Activated CD4-positive, alpha-beta T cell treated with anti-CD3 and anti-CD28 coated beads, Interleukin-2, amount 10 ng/mL, durations not matched to agents 24 days and 14 days (primary cell): ENCODE data around the gene RAX2. TPM values are rescaled to one million over a fixed set of nuclear protein-coding genes. Genes with fewer than 3 reads are reported as not detected.
A peak's percentile ranks its signal among the peaks of the same experiment; 100 is the strongest.

ENCODE experiments used
- DNase-seq: peaks from one replicate; pipeline ENCODE4 v3.0.0; 2022
- H3K27ac Mint-ChIP-seq: one replicate; pipeline ENCODE4 v1.8.0; 2022; ENCODE audit warnings: mild to moderate bottlenecking, mixed read lengths
- H3K27me3 Mint-ChIP-seq: one replicate; pipeline ENCODE4 v1.8.0; 2022; ENCODE audit warnings: mixed read lengths
- H3K36me3 Mint-ChIP-seq: one replicate; pipeline ENCODE4 v1.8.0; 2022; ENCODE audit warnings: low read depth, mild to moderate bottlenecking, mixed read lengths
- H3K4me1 Mint-ChIP-seq: one replicate; pipeline ENCODE4 v1.8.0; 2021; ENCODE audit warnings: mixed read lengths
- H3K4me3 Mint-ChIP-seq: one replicate; pipeline ENCODE4 v1.8.0; 2022; ENCODE audit warnings: mild to moderate bottlenecking, moderate library complexity, mixed read lengths
- H3K9me3 Mint-ChIP-seq: one replicate; pipeline ENCODE4 v1.8.0; 2021; ENCODE audit warnings: mixed read lengths
- intact Hi-C: fragments of 100-400 bp; cut with micrococcal nuclease; formaldehyde crosslinking; loops from one replicate; pipeline ENCODE4 v1.15.1; 2023
- total RNA-seq: library from RNA; stranded (reverse); gene quantifications from 2 replicates; pipeline ENCODE4 v1.2.3, GENCODE V29; 2022

Gene RAX2
- total RNA-seq, 1 donor from 2014 or later = not detected

DNA sequence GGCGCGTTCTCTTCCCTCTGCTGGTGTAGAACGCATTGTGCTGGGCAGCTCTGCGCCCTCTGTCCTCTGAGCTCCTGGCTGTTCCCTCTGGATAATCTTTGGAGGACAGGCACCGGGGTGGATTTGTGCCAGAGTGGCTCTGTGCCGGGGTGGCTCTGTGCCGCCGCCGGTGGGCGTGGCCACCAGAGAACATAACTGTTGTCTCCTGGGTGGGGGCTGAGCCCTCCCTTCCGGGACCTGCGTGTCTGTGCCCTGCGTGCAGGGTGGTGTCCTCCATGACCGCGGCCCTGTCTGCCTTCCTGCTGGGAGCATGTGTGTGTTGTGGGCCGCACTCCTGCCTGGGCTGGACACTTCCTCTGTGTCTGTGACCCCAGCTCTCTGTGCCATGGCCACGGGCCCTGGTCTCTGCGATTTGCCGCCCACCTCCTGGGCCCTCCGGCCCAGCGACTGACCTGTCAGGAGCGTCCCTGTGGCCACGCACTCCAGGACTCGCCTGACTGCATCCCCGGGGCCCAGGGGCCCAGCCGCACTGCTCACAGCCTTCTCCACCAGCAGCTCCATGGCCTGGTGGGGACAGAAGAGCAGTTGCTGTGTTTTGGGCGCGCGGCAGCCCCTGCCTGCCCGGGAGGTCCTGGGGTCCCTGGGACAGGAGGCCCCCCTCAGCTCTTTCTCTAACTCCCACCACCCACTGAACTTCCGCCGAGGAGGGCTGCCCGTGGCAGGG lies 36.6 kb upstream of the RAX2 start:
- H3K4me3 Mint-ChIP-seq = no peak overlapping the region

DNA sequence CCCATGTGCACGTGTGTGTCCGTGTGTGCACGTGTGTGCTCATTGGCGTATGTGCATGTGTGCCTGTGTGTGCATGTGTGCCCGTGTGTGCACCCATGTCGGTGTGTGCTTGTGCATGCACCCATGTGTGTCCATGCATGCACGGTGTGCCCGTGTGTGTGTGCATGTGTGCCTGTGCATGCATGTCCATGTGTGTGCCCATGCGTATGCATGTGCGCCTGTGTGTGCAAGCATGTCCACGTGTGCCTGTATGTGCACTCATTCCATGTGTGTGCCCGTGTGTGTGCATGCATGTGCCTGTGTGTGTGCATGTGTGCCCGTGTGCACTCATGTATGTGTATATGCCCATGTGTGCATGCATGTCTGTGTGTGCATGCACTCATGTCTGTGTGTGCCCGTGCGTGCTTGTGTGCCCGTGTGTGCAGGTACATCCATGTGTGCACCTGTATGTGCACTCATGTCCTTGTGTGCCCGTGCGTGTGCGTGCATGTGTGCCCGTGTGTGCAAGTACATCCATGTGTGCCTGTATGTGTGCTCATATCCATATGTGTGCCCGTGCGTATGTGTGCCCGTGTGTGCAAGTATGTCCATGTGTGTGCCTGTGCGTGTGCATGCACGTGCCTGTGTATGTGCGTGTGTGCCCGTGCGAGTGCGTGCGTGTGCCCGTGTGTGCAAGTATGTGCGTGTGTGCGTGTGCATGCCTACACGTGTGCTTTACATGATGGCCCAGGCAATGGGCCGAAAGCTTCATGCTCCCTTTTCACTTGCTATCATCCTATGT lies 35.7 kb upstream of the RAX2 start:
- peaks cover 19% of the 10 kb centered on the region for H3K4me1 Mint-ChIP-seq
- no peak for DNase-seq
- no peak overlapping the region for H3K27ac Mint-ChIP-seq
- H3K27me3 Mint-ChIP-seq = peaks cover 2% of the 10 kb centered on the region
- intact Hi-C loops = no loop called here
- peaks cover 7% of the 10 kb centered on the region for H3K9me3 Mint-ChIP-seq
- no peak overlapping the region for H3K4me3 Mint-ChIP-seq
- peaks cover 2% of the 10 kb centered on the region for H3K36me3 Mint-ChIP-seq

More for the DNA sequence above, 36.6 kb upstream of the RAX2 start:
- H3K4me1 Mint-ChIP-seq = peaks cover 25% of the 10 kb centered on the region
- peaks cover 7% of the 10 kb centered on the region for H3K9me3 Mint-ChIP-seq
- intact Hi-C loops = no loop called here
- peak overlapping the region; percentile 51 for H3K27ac Mint-ChIP-seq
- H3K27me3 Mint-ChIP-seq = peaks cover 2% of the 10 kb centered on the region
- no peak for DNase-seq
- H3K36me3 Mint-ChIP-seq = peaks cover 4% of the 10 kb centered on the region

- intact Hi-C loops = no loop called here
- H3K27ac Mint-ChIP-seq = no peak overlapping the region
- peaks cover 2% of the 10 kb centered on the region for H3K27me3 Mint-ChIP-seq
- H3K9me3 Mint-ChIP-seq = peaks cover 3% of the 10 kb centered on the region
- peaks cover 15% of the 10 kb centered on the region for H3K4me1 Mint-ChIP-seq
- H3K36me3 Mint-ChIP-seq = no peaks in the 10 kb centered on the region
- DNase-seq = no peak
- no peak overlapping the region for H3K4me3 Mint-ChIP-seq
These were observed 35.1 kb upstream of the RAX2 start for GRCh38 chr19:3807131-3807480.

GRCh38 chr19:3805859-3806258 lies 33.8 kb upstream of the RAX2 start:
- no peaks in the 10 kb centered on the region for H3K36me3 Mint-ChIP-seq
- H3K4me1 Mint-ChIP-seq = peaks cover 19% of the 10 kb centered on the region
- no peak for DNase-seq
- H3K4me3 Mint-ChIP-seq = no peak overlapping the region
- H3K27me3 Mint-ChIP-seq = peaks cover 4% of the 10 kb centered on the region
- intact Hi-C loops = no loop called here
- H3K27ac Mint-ChIP-seq = no peak overlapping the region
- H3K9me3 Mint-ChIP-seq = peaks cover 3% of the 10 kb centered on the region

DNA sequence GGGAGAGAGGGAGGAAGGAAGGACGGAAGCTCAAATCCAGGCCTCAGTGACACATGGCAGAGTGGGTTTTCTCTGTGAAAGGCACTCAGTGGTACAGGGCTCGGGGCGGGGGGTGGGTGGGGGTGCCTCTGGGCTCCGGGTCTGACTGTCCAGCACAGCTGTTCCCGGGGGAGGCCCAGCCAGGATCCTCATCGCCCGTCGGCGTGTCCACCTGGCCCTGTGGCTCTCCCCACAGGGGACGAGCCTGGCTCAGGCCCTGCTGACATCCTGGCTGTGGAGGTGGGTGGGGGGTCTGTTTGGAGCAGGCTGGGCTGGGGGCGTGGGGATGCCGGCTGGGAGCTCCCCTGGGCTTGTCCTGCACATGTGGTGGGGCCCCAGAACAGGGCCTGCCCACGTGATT lies 32.4 kb upstream of the RAX2 start:
- H3K36me3 Mint-ChIP-seq = no peaks in the 10 kb centered on the region
- H3K9me3 Mint-ChIP-seq = peaks cover 3% of the 10 kb centered on the region
- peaks cover 4% of the 10 kb centered on the region for H3K27me3 Mint-ChIP-seq
- H3K4me3 Mint-ChIP-seq = no peak overlapping the region
- peaks cover 22% of the 10 kb centered on the region for H3K4me1 Mint-ChIP-seq
- intact Hi-C loops = no loop called here
- no peak for DNase-seq
- H3K27ac Mint-ChIP-seq = no peak overlapping the region

DNA sequence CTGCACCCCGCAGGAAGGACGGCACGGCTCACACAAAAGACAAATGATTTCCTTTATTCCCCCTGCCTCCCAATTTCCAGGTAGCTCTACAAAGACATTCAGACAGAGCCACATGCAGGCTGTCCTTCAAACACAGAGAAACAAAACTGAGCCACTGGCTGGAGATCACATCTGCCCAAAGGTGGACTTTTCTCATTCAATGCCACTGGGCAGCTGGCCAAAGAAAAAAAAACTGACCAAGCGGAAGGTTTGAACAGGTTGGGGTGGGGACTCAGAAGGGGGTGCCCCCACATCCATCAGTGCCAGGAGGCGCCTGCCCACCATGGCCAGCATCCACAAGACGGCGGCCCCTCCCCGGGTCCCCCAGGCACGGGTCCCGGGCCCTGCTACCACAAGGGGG lies 32.0 kb upstream of the RAX2 start:
- Mint-ChIP-seq H3K9me3 (peaks cover 3% of the 10 kb centered on the region), H3K4me1 (peaks cover 26% of the 10 kb centered on the region), H3K4me3 (no peak overlapping the region), H3K27ac (peak overlapping the region; percentile 26), H3K36me3 (no peaks in the 10 kb centered on the region), H3K27me3 (peaks cover 4% of the 10 kb centered on the region)
- no peak for DNase-seq
- intact Hi-C loops = no loop called here

- Mint-ChIP-seq H3K4me1 (peaks cover 27% of the 10 kb centered on the region), H3K4me3 (no peak overlapping the region), H3K27ac (no peak overlapping the region), H3K27me3 (peaks cover 4% of the 10 kb centered on the region), H3K36me3 (no peaks in the 10 kb centered on the region), H3K9me3 (peaks cover 3% of the 10 kb centered on the region)
- no peak for DNase-seq
- intact Hi-C loops = no loop called here
These were observed 31.3 kb upstream of the RAX2 start for GRCh38 chr19:3803114-3803888.

DNA sequence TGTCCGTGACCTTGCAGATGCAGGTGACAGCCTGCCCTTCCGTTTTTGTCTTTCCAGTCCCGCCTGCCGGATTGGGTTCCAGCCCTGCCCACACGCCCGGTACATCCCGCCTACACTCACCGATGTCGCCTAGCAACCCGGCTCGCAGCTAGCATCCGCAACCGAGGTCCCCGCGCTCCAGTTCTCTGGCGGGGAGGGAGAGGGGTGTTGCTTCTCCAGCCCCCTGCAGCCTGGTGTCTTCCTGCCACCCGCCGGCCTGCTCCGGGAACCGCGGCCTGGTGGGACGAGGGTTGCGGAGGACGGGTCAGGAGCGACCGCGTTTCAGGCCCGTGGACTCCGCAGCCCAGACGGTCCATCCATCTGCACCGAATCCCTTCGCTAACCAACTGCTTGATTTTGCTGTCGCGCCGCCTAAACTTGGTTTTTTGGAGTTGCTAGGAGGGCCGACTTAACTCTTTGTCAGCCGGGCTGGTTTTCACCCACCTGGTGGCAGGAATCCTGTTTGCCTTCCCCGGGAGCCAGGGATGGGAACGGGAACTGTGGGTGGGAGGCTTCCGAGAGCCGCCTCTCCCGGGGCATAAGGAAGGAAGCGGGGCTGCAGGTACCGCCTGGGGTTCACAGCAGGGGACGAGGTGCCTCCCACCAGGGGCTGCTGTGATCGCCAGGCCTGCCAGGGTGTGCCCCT lies 29.5 kb upstream of the RAX2 start:
- intact Hi-C loops = loop anchor here (1.0 kb wide), 1 partner anchor 11 kb away; no protein-coding TSS in a partner anchor
- H3K4me1 Mint-ChIP-seq = peaks cover 21% of the 10 kb centered on the region
- H3K36me3 Mint-ChIP-seq = peaks cover 5% of the 10 kb centered on the region
- DNase-seq = peak; percentile 91
- H3K27me3 Mint-ChIP-seq = peaks cover 4% of the 10 kb centered on the region
- peaks cover 5% of the 10 kb centered on the region for H3K9me3 Mint-ChIP-seq
- H3K4me3 Mint-ChIP-seq = peak overlapping the region; percentile 60
- H3K27ac Mint-ChIP-seq = peak overlapping the region; percentile 59

- Mint-ChIP-seq H3K4me1 (peaks cover 20% of the 10 kb centered on the region), H3K9me3 (peaks cover 10% of the 10 kb centered on the region), H3K4me3 (peak overlapping the region; percentile 60), H3K36me3 (peaks cover 5% of the 10 kb centered on the region), H3K27ac (no peak overlapping the region), H3K27me3 (peaks cover 4% of the 10 kb centered on the region)
- intact Hi-C loops = loop anchor here (1.0 kb wide), 1 partner anchor 11 kb away; no protein-coding TSS in a partner anchor
- no peak for DNase-seq
These were observed 29.0 kb upstream of the RAX2 start for GRCh38 chr19:3800996-3801395.

GRCh38 chr19:3798137-3798536 lies 26.1 kb upstream of the RAX2 start:
- intact Hi-C loops = no loop called here
- H3K36me3 Mint-ChIP-seq = peaks cover 5% of the 10 kb centered on the region
- peaks cover 10% of the 10 kb centered on the region for H3K9me3 Mint-ChIP-seq
- H3K27me3 Mint-ChIP-seq = peaks cover 4% of the 10 kb centered on the region
- peaks cover 18% of the 10 kb centered on the region for H3K4me1 Mint-ChIP-seq
- peak overlapping the region; percentile 52 for H3K27ac Mint-ChIP-seq
- peak; percentile 79 for DNase-seq
- peak overlapping the region; percentile 58 for H3K4me3 Mint-ChIP-seq

DNA sequence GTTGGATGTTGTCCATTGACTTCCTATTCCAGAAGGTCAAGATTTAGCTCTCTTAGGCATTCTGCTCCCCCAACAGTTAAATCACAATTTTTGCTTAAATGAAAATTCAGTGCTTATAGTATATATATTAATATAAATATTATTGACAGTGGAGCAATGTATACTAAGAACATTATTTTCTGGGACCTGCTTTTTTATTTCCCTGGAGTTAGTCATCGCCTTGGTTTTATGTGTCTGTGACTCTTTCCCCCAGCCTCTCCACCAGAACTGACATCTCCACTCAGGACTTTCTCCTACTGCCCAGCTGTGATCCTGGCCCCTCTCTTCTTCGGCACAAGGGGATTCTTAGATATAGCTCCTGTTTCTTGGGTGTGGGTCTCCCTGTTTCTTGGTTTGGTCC lies 24.3 kb upstream of the RAX2 start:
- H3K4me1 Mint-ChIP-seq = peaks cover 15% of the 10 kb centered on the region
- peaks cover 10% of the 10 kb centered on the region for H3K9me3 Mint-ChIP-seq
- intact Hi-C loops = no loop called here
- no peak for DNase-seq
- peaks cover 1% of the 10 kb centered on the region for H3K27me3 Mint-ChIP-seq
- peaks cover 5% of the 10 kb centered on the region for H3K36me3 Mint-ChIP-seq
- no peak overlapping the region for H3K4me3 Mint-ChIP-seq
- no peak overlapping the region for H3K27ac Mint-ChIP-seq

- Mint-ChIP-seq H3K4me1 (peaks cover 5% of the 10 kb centered on the region), H3K27me3 (peaks cover 9% of the 10 kb centered on the region), H3K4me3 (no peak overlapping the region), H3K9me3 (peaks cover 10% of the 10 kb centered on the region), H3K27ac (no peak overlapping the region), H3K36me3 (peaks cover 5% of the 10 kb centered on the region)
- intact Hi-C loops = no loop called here
- DNase-seq = no peak
These were observed 21.8 kb upstream of the RAX2 start for GRCh38 chr19:3793799-3794198.

GRCh38 chr19:3792114-3792513 lies 20.1 kb upstream of the RAX2 start:
- no peak overlapping the region for H3K27ac Mint-ChIP-seq
- H3K36me3 Mint-ChIP-seq = peaks cover 2% of the 10 kb centered on the region
- intact Hi-C loops = no loop called here

More at GRCh38 chr19:3792114-3792513, 20.1 kb upstream of the RAX2 start:
- Mint-ChIP-seq H3K27me3 (peaks cover 9% of the 10 kb centered on the region), H3K4me3 (no peak overlapping the region), H3K9me3 (peaks cover 10% of the 10 kb centered on the region), H3K4me1 (peaks cover 2% of the 10 kb centered on the region)
- no peak for DNase-seq
